Measurements from ENCODE around the gene KCNK4.
"Not testable (repeated sequence)": the region's sequence is repeated elsewhere in the genome, so short reads cannot be mapped to it uniquely, and the experiment has no call there.

The KCNK4 gene

GRCh38 chr11:64305691-64306562, 14.8 kb downstream of the KCNK4 start:
- peak; percentile 25 to 43 for DNase-seq (ENCODE audit: low read depth in 2 of 2, low spot score in 1 of 2)

- no peak for DNase-seq (ENCODE audit: low read depth in 2 of 2, low spot score in 1 of 2)
Observed at GRCh38 chr11:64306563-64306875, 15.4 kb downstream of the KCNK4 start.

- DNase-seq (ENCODE audit: low read depth in 2 of 2, low spot score in 1 of 2) = no peak
Observed at GRCh38 chr11:64306876-64307622, 15.9 kb downstream of the KCNK4 start.

- DNase-seq (ENCODE audit: low read depth in 2 of 2, low spot score in 1 of 2) = not testable (repeated sequence)
Observed at GRCh38 chr11:64307795-64308194, 16.7 kb downstream of the KCNK4 start.

- DNase-seq (ENCODE audit: low read depth in 2 of 2, low spot score in 1 of 2) = no peak
Observed at GRCh38 chr11:64312947-64313346, 21.8 kb downstream of the KCNK4 start.

- no peak for DNase-seq (ENCODE audit: low read depth in 2 of 2, low spot score in 1 of 2)
Observed at GRCh38 chr11:64313491-64314145, 22.5 kb downstream of the KCNK4 start.

- DNase-seq (ENCODE audit: low read depth in 2 of 2, low spot score in 1 of 2) = no peak
Observed at GRCh38 chr11:64314146-64314804, 23.2 kb downstream of the KCNK4 start.

- no peak for DNase-seq (ENCODE audit: low read depth in 2 of 2, low spot score in 1 of 2)
Observed at GRCh38 chr11:64314805-64315561, 23.9 kb downstream of the KCNK4 start.

GRCh38 chr11:64315667-64316526, 24.8 kb downstream of the KCNK4 start:
- DNase-seq (ENCODE audit: low read depth in 2 of 2, low spot score in 1 of 2) = not testable (repeated sequence)

GRCh38 chr11:64316672-64317324, 25.7 kb downstream of the KCNK4 start:
- no peak for DNase-seq (ENCODE audit: low read depth in 2 of 2, low spot score in 1 of 2)

GRCh38 chr11:64317325-64317960, 26.3 kb downstream of the KCNK4 start, which contains the start of gene TRMT112:
TRMT112 (minus strand) TSS chr11:64317559; CDS start chr11:64317526, 33 bp downstream.
- DNase-seq (ENCODE audit: low read depth in 2 of 2, low spot score in 1 of 2) = peak; percentile 91

GRCh38 chr11:64317961-64318765, 27.1 kb downstream of the KCNK4 start, which contains the start of gene PRDX5:
PRDX5 (plus strand) TSS chr11:64318121; CDS start chr11:64318216, 95 bp downstream.
- DNase-seq (ENCODE audit: low read depth in 2 of 2, low spot score in 1 of 2) = peak; percentile 83 to 87

GRCh38 chr11:64318766-64319761, 28.0 kb downstream of the KCNK4 start:
- DNase-seq (ENCODE audit: low read depth in 2 of 2, low spot score in 1 of 2) = no peak

- no peak for DNase-seq (ENCODE audit: low read depth in 2 of 2, low spot score in 1 of 2)
Observed at GRCh38 chr11:64320556-64320955, 29.5 kb downstream of the KCNK4 start.

GRCh38 chr11:64321026-64321425, 29.9 kb downstream of the KCNK4 start:
- DNase-seq (ENCODE audit: low read depth in 2 of 2, low spot score in 1 of 2) = no peak

- no peak for DNase-seq (ENCODE audit: low read depth in 2 of 2, low spot score in 1 of 2)
Observed at GRCh38 chr11:64321533-64321932, 30.4 kb downstream of the KCNK4 start.

- DNase-seq (ENCODE audit: low read depth in 2 of 2, low spot score in 1 of 2) = no peak
Observed at GRCh38 chr11:64322925-64323260, 31.8 kb downstream of the KCNK4 start.
